ENCODE measurements around the gene BATF. TPM values are rescaled to one million over a fixed set of nuclear protein-coding genes. Genes with fewer than 3 reads are reported as not detected.

BATF gene
- total and polyA plus RNA-seq, 2 experiments from 2014 or later, result not detected

- Histone ChIP-seq H4K20me1 (replicated peaks; ENCODE audit: insufficient read depth) (no peaks in the 10 kb centered on the region), H2AFZ (no peak overlapping the region), H3K27me3 (ENCODE audit: insufficient read depth) (no peaks in the 10 kb centered on the region), H3K4me1 (ENCODE audit: insufficient read depth) (no peaks in the 10 kb centered on the region), H3K79me2 (replicated peaks; ENCODE audit: insufficient read depth) (no peaks in the 10 kb centered on the region), H3K4me2 (no peak overlapping the region), H3K36me3 (ENCODE audit: insufficient read depth) (no peaks in the 10 kb centered on the region), H3K4me3 (no peak overlapping the region), H3K27ac (ENCODE audit: low read depth) (no peak overlapping the region), H3F3A (replicated peaks; ENCODE audit: low read depth) (no peaks in the 10 kb centered on the region), H3K9me2 (ENCODE audit: insufficient read depth) (0 out of 2 replicates have a peak, but pooled peaks cover 3% of the 10 kb centered on the region)
- no peak overlapping the region for H3K27ac Mint-ChIP-seq
- ATAC-seq, result no peak
- no peaks in the 10 kb centered on the region for H3K36me3 Mint-ChIP-seq (ENCODE audit: low read depth)
- no peak for DNase-seq (ENCODE audit: low spot score)
- TF ChIP-seq REST (IDR thresholded peaks at IDR 0.05; ENCODE audit: unreplicated experiment) (no peak), ZNF462 (CRISPR knock-in tag; IDR thresholded peaks at IDR 0.05) (no peak), JUNB (IDR thresholded peaks at IDR 0.05; ENCODE audit: unreplicated experiment) (no peak), ZNF114 (CRISPR knock-in tag; IDR thresholded peaks at IDR 0.05) (no peak), ZNF331 (CRISPR knock-in tag; IDR thresholded peaks at IDR 0.05; ENCODE audit: low read depth) (no peak), POLR2AphosphoS5 (IDR thresholded peaks at IDR 0.05; ENCODE audit: low read depth) (no peak), NANOG (IDR thresholded peaks at IDR 0.05; ENCODE audit: borderline replicate concordance) (no peak), CTCF (conservative IDR thresholded peaks at IDR 0.05; ENCODE audit: low read depth in 2 of 2) (no peak), CREB1 (CRISPR knock-in tag; IDR thresholded peaks at IDR 0.05; ENCODE audit: low read depth) (no peak), EZH2phosphoT487 (IDR thresholded peaks at IDR 0.05; ENCODE audit: unreplicated experiment) (no peak), STAT1 (IDR thresholded peaks at IDR 0.05; ENCODE audit: unreplicated experiment) (no peak), ETS1 (IDR thresholded peaks at IDR 0.05) (no peak), EZH2 (IDR thresholded peaks at IDR 0.05; ENCODE audit: low read depth, unreplicated experiment) (no peak)
- no peaks in the 10 kb centered on the region for H3K9me3 Mint-ChIP-seq
- no peaks in the 10 kb centered on the region for H3K4me1 Mint-ChIP-seq
- no peak overlapping the region for H3K4me3 Mint-ChIP-seq
- H3K27me3 Mint-ChIP-seq (ENCODE audit: insufficient read depth, low read depth, poor library complexity), result no peaks in the 10 kb centered on the region
These were observed 21.2 kb upstream of the BATF start for GRCh38 chr14:75501080-75501479.

All from GM23338 (cell line).